ENCODE measurements around the gene SPATA3.
A peak's percentile ranks its signal among the peaks of the same experiment; 100 is the strongest.

SPATA3 gene

GRCh38 chr2:231047923-231048915, 52.3 kb downstream of the SPATA3 start:
- no peak for DNase-seq (ENCODE audit: low read depth in 2 of 2, low spot score in 1 of 2)

DNA sequence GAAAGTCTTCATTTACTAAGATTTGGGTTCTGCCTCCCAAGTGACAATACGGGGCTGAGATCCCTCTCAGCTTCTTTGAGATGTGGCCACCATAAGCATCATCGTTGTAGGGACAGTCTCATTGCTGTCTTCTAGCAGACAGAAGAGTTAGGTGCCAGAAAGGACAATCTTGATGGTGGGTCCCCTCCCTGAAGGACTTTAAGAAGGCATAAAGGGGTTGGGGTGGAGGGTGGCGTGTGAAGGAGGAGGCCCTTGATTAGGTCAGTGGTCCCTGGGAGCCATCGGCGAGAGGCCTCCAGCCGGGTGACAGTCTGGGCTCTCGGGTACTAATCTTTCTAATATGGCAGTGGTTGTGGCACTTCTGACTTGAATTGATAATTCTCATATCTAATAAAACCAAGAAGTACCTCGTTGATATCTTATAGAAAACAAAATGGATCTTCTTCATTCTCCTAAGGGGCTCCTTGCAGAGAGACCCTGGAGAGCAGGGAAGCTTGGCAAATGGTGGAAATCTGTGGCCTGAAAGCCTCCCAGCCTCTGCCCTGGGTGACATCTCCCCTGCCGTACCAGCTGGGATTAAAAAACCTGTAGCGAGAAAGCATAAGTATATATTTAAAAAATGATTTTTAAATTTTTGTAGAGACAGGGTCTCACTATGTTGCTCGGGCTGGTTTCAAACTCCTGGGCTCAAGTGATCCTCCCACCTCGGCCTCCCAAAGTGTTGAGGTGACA, 53.5 kb downstream of the SPATA3 start:
- DNase-seq (ENCODE audit: low read depth in 2 of 2, low spot score in 1 of 2), result no peak

DNA sequence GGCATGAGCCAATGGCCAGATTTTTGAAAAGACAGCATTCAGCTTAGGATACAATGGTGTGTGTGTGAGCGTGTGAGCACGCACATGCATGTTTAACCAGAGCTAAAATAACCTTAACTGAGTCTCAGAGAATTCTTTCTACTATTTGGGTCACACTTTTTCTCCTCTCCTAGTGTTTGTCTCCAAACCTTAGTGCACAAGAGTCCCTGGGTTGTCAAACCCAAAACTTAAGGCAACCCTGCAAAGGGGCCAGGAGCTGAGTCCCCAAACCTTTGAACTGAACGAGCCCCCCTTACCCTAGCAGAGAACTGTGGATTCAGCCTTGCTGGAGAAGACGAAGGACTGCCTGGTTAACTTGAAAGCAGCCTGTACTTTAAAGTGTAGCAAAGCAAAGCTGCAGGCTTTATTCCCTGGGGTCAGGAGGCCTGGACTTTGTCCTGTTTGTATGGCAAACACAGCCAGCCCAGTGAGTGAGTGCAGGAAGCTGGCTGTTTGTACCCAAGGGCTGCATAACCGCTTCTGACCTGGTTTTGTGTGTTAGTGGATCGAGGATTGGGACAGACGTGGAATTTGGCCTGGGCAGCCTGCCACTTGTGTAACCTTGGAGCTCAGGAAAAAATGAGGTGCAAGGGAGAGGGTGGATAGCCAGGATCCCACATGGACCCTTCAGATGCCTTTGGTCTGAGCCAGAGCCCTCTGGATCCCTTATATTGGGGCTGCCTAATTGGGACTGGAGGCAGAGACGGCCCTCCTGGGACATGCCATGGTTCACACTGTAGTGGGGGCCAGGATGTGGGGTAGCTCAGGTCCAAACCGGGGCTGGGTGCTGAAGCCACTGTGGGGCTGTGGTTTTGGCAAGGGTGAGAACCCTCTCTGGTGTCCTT, 54.3 kb downstream of the SPATA3 start:
- DNase-seq (ENCODE audit: low read depth in 2 of 2, low spot score in 1 of 2), result peak in 1 of 2 donors; percentile 17

DNA sequence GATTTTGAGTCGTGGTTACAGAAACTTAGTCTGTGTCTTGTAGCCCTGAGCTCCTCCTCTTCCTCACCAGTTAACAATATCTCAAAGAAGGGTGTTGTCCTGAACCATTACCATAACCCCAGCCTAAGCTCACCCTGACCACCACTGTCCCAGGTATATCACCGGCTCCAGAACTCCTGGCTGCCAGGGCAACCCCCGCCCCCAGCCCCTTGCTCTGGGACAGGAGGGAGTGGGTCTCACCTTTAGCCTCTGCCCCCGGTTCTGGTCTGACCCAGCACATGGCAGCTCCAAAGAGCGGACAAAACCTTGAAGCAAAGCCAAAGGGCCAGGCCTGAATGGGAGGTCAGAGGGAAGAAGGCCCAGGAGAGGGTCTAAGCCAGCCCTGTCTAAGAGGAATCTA, 55.2 kb downstream of the SPATA3 start:
- DNase-seq (ENCODE audit: low read depth in 2 of 2, low spot score in 1 of 2), result no peak

DNA sequence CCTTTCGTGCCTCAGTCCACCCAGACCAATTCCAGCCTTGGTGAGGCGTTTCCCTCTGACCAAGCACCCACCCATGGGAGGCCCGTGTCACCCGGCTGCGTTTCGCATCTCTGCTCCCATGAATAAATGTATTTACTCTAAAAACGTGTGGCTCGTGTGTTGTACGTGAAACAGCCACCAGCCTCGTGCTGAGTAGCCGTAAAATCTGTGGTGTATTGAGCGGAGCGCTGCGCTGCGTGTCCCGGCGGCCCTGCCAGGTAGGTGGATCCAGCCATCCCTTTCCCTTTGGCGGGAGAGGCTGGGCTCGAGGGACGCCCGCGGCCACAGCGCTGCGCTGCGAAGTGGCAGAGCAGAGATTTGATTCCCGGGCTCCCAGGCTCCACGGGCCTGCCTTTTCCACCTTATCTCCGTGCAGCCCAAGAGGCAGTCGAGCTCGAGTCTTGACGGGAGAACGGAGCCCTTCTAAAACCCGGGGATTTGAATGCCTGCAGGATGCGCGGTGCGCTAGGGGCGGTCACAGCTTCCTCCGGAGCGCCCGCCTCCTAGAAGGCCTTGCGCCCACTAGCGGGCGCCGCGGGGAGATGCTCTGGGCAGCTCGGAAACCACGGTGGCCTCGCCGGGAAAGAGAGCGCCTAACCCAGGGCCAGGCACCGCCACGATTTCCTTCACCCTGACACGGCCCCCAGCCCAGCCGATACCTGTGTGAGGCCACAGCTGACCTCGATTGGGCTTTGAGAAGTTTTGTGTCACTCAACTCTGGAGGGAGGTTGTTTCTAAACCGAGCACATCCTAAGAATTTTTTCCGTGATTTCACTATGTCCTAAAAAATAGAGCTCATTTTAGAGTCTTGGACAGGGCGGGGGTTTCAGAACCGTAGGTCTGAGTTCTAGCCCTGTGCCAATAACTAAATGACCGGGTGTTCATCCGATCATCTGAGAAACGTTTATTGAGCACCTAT, 56.9 kb downstream of the SPATA3 start:
- peak; percentile 49 to 61 for DNase-seq (ENCODE audit: low read depth in 2 of 2, low spot score in 1 of 2)

DNA sequence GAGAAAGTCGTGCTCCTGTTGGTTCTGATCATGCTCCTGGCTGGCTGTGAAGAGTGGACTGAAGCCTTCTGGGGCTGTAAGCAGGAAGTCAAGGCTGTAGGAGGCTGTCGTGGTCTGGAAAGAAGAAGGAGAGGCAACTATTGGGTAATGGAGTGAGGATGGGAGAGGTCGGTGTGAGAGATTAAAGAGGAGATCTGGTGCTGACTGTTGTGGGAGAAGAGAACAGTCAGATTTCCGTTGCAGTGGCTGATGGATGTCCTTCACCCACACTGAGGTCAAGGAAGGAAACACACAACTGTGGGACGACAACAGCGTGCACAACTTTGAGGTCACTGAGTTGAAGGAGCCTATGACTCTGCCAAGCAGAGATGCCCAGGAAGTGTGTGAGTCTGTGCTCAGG, 57.9 kb downstream of the SPATA3 start:
- DNase-seq (ENCODE audit: low read depth in 2 of 2, low spot score in 1 of 2), result no peak

- DNase-seq (ENCODE audit: low read depth in 2 of 2, low spot score in 1 of 2), result peak; percentile 88 to 90
Measured at GRCh38 chr2:231056453-231057416, 60.8 kb downstream of the SPATA3 start, which contains the start of gene PSMD1. PSMD1 (plus strand) TSS chr2:231056867; CDS start chr2:231057026, 159 bp downstream.

DNA sequence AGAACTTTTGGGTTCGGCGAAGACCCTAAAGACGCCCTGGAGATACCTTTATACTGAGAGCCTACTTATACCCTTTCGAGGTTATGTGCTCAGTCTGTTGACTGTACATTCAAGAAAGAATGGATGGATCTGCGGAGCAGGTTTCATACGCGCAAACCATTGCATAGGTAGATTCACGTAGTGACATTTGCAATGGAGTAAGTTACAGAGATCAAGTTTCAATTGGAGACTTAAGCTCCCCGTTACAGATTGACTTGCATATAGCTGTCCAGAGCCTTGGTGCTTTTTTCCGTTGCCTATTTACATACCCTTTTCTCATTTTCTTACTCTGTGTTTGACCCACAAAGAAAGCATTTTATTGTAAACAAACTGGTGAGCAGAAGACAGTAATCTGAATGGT, 61.7 kb downstream of the SPATA3 start:
- DNase-seq (ENCODE audit: low read depth in 2 of 2, low spot score in 1 of 2), result no peak
